GM12874 (cell line): ENCODE measurements around the gene GIT2.

Source experiments
- CTCF ChIP-seq: IDR thresholded peaks from 2 replicates; pipeline ENCODE4 v1.5.1; 2011; ENCODE audit warnings: low read depth, mild to moderate bottlenecking, control low read depth, low read length, moderate library complexity; ENCODE audit not compliant: insufficient read depth

GIT2 gene

GRCh38 chr12:109950625-109951024, 45.5 kb downstream of the GIT2 start:
- no peak for TF ChIP-seq CTCF

- TF ChIP-seq CTCF = no peak
Measured at GRCh38 chr12:109949089-109949488, 47.1 kb downstream of the GIT2 start.

GRCh38 chr12:109948368-109948767, 47.8 kb downstream of the GIT2 start:
- TF ChIP-seq CTCF = no peak

- no peak for TF ChIP-seq CTCF
Measured at GRCh38 chr12:109947521-109947920, 48.6 kb downstream of the GIT2 start.

- TF ChIP-seq CTCF = no peak
Measured at GRCh38 chr12:109946913-109947312, 49.3 kb downstream of the GIT2 start.

- no peak for TF ChIP-seq CTCF
Measured at GRCh38 chr12:109946505-109946904, 49.7 kb downstream of the GIT2 start.

- no peak for TF ChIP-seq CTCF
Measured at GRCh38 chr12:109944561-109945359, 51.4 kb downstream of the GIT2 start.
